Keratinocyte (primary cell): ENCODE results near the gene AGPS. TPM values are rescaled to one million over a fixed set of nuclear protein-coding genes. Genes with fewer than 3 reads are reported as not detected.

Source experiments
- DNase-seq: peaks from one replicate; pipeline ENCODE4 v3.0.0-alpha.2; 2011; ENCODE audit warnings: low read depth, missing footprints, low spot score
- FAIRE-seq: peaks from 2 replicates; lab custom pipeline; 2011; peaks lifted over from hg19 to GRCh38; lab: Jason Lieb, UNC
- H2AFZ ChIP-seq: 2 replicates; pipeline ENCODE4 v1.6.0; 2012; ENCODE audit warnings: low read length, control low read depth, inconsistent platforms; ENCODE audit not compliant: control insufficient read depth
- H3K27ac ChIP-seq: 2 replicates; pipeline ENCODE4 v1.5.1; 2011; ENCODE audit warnings: low read length; ENCODE audit not compliant: control insufficient read depth, insufficient read depth
- H3K27me3 ChIP-seq: 3 replicates; pipeline ENCODE4 v1.6.0; 2011; ENCODE audit warnings: low read length; ENCODE audit not compliant: control insufficient read depth, insufficient read depth; ENCODE audit errors: extremely low read depth
- H3K36me3 ChIP-seq, 2 experiments: 2 replicates in 1 of 2; 3 replicates in 1 of 2; pipeline ENCODE4 v1.5.1; 2011; ENCODE audit warnings: low read length in 2 of 2, mild to moderate bottlenecking in 1 of 2; ENCODE audit not compliant: control insufficient read depth in 2 of 2, insufficient read depth in 2 of 2; ENCODE audit errors: extremely low read depth in 1 of 2
- H3K4me1 ChIP-seq: 3 replicates; pipeline ENCODE4 v1.5.1; 2011; ENCODE audit warnings: low read length; ENCODE audit not compliant: control insufficient read depth, insufficient read depth; ENCODE audit errors: extremely low read depth
- H3K4me2 ChIP-seq: 3 replicates; pipeline ENCODE4 v1.6.0; 2011; ENCODE audit warnings: low read depth, low read length; ENCODE audit not compliant: control insufficient read depth, insufficient read depth; ENCODE audit errors: extremely low read depth
- H3K4me3 ChIP-seq, 3 experiments: fragments of 200-600 bp in 1 of 3; sonication (generic) in 1 of 3; 2 replicates in 2 of 3; 3 replicates in 1 of 3; pipeline ENCODE4 v1.5.1; 2011 to 2016; ENCODE audit warnings: low read length in 3 of 3, mild to moderate bottlenecking in 3 of 3, control low read depth in 2 of 3, inconsistent platforms in 1 of 3, low read depth in 1 of 3, mixed read lengths in 1 of 3, mixed run types in 1 of 3, moderate library complexity in 1 of 3; ENCODE audit not compliant: control insufficient read depth in 2 of 3, insufficient read depth in 2 of 3; ENCODE audit errors: extremely low read depth in 1 of 3
- H3K79me2 ChIP-seq: 2 replicates; pipeline ENCODE4 v1.6.0; 2012; ENCODE audit warnings: low read length; ENCODE audit not compliant: control insufficient read depth, insufficient read depth
- H3K9ac ChIP-seq: 3 replicates; pipeline ENCODE4 v1.6.0; 2011; ENCODE audit warnings: low read length; ENCODE audit not compliant: control insufficient read depth, insufficient read depth; ENCODE audit errors: extremely low read depth
- H3K9me1 ChIP-seq: 3 replicates; pipeline ENCODE4 v1.6.0; 2011; ENCODE audit warnings: low read length; ENCODE audit not compliant: control insufficient read depth, insufficient read depth; ENCODE audit errors: extremely low read depth
- H3K9me3 ChIP-seq: 2 replicates; pipeline ENCODE4 v1.5.1; 2012; ENCODE audit warnings: low read depth, low read length; ENCODE audit not compliant: control insufficient read depth
- H4K20me1 ChIP-seq: 3 replicates; pipeline ENCODE4 v1.6.0; 2011; ENCODE audit warnings: low read length; ENCODE audit not compliant: control insufficient read depth, insufficient read depth; ENCODE audit errors: extremely low read depth
- CTCF ChIP-seq, 3 experiments: IDR thresholded peaks in 1 of 3; conservative IDR thresholded peaks in 1 of 3; optimal IDR thresholded peaks in 1 of 3; 2 replicates in 2 of 3; 3 replicates in 1 of 3; pipeline versions ENCODE3 to v1.5.1; 2011; ENCODE audit warnings: low read length in 3 of 3, mild to moderate bottlenecking in 3 of 3, moderate library complexity in 2 of 3, control low read depth in 1 of 3, inconsistent platforms in 1 of 3; ENCODE audit not compliant: insufficient read depth in 2 of 3; ENCODE audit errors: extremely low read depth in 1 of 3
- EZH2 ChIP-seq: IDR thresholded peaks from one replicate; pipeline ENCODE4 v1.6.1; 2012; ENCODE audit warnings: inconsistent platforms, mild to moderate bottlenecking, low read length, moderate library complexity
- dilution Hi-C: fragments of 300-500 bp; cut with MboI; formaldehyde crosslinking; loops from one replicate; pipeline ENCODE4 v1.7.0; 2020; ENCODE audit warnings: low sequenced_read_pairs; ENCODE audit not compliant: extremely low pct_ligation_motif_present
- polyA plus RNA-seq, 5 experiments: library from polyadenylated mRNA; depleted of rRNA in 3 of 5; stranded (reverse) in 3 of 5; stranded (forward) in 1 of 5; unstranded in 1 of 5; fragments of >200 nt; gene quantifications; 1 replicate in 1 of 5; 2 replicates in 3 of 5; 3 replicates in 1 of 5; pipeline versions ENCODE4 v1.2.1 to v1.2.3, GENCODE V29; 2011 to 2012; ENCODE audit warnings: missing spikeins in 2 of 5, low read depth in 1 of 5, low replicate concordance in 1 of 5

The AGPS gene
- polyA plus RNA-seq, 1 donor (not counting 4 experiments of a cell fraction or from before 2014, with no cell fraction given) = 28.0 TPM

DNA sequence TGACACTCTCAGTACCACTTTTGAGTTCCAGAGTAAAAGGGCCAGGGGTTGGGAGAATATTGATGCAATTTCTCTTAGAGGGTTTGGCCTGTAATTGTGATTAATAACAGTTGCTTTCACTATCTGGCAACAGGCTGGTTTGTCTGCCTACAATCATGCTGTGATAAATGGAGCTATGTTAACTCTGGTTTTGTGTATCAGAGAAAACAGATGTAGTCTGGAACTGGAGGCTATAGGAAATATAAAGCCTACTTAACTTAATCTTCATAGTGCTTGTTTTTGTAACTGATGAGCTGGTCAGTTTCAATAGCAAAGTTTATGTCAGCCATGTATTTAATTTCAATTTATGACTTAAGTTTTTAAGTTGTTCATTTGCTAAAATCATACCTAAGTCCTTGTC is 138.0 kb downstream of the AGPS start:
- dilution Hi-C loops = no loop called here
- H3K27me3 ChIP-seq = no peaks in the 10 kb centered on the region
- FAIRE-seq = no peak
- H3K9ac ChIP-seq = no peak overlapping the region
- no peaks in the 10 kb centered on the region for H3K9me3 ChIP-seq
- H2AFZ ChIP-seq = no peak overlapping the region
- H3K4me2 ChIP-seq = no peak overlapping the region
- no peak overlapping the region for H3K4me3 ChIP-seq
- H4K20me1 ChIP-seq = no peaks in the 10 kb centered on the region
- TF ChIP-seq EZH2 (no peak), CTCF (optimal IDR thresholded peaks at IDR 0.05 in 1 of 3, IDR thresholded peaks at IDR 0.05 in 1 of 3, conservative IDR thresholded peaks at IDR 0.05 in 1 of 3; ENCODE audit: extremely low read depth in 1 of 3, insufficient read depth in 2 of 3, low read length in 3 of 3) (no peak)
- H3K9me1 ChIP-seq = no peaks in the 10 kb centered on the region
- no peak for DNase-seq
- H3K4me1 ChIP-seq = no peaks in the 10 kb centered on the region
- no peaks in the 10 kb centered on the region for H3K36me3 ChIP-seq
- H3K27ac ChIP-seq = no peak overlapping the region
- H3K79me2 ChIP-seq = no peaks in the 10 kb centered on the region

DNA sequence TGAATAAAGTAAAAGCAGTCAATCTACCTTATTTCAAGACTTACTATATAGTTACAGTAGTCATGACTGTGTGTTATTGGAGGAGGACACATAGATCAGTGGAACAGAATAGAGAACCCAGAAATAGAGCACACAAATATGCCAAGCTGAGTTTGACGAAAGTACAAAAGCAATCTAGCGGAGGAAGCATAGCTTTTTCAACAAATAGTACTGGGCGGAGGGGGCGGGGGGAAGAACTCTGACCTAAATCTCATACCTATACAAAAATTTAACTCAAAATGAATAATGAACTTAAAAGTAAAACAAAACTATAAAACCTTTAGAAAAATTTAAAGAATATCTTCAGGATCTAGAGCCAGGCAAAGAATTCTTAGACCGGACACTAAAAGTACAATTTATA is 139.1 kb downstream of the AGPS start:
- TF ChIP-seq CTCF (optimal IDR thresholded peaks at IDR 0.05 in 1 of 3, IDR thresholded peaks at IDR 0.05 in 1 of 3, conservative IDR thresholded peaks at IDR 0.05 in 1 of 3; ENCODE audit: extremely low read depth in 1 of 3, insufficient read depth in 2 of 3, low read length in 3 of 3) (no peak), EZH2 (no peak)
- dilution Hi-C loops = no loop called here
- DNase-seq = no peak

More for the DNA sequence above, 139.1 kb downstream of the AGPS start:
- no peak for FAIRE-seq
- H3K9me3 ChIP-seq = no peaks in the 10 kb centered on the region
- no peak overlapping the region for H3K9ac ChIP-seq
- no peak overlapping the region for H3K27ac ChIP-seq
- H3K4me1 ChIP-seq = no peaks in the 10 kb centered on the region
- H3K4me3 ChIP-seq = no peak overlapping the region
- no peaks in the 10 kb centered on the region for H4K20me1 ChIP-seq
- H2AFZ ChIP-seq = no peak overlapping the region
- peaks cover 0 to 2% of the 10 kb centered on the region in 2 experiments for H3K36me3 ChIP-seq
- no peaks in the 10 kb centered on the region for H3K9me1 ChIP-seq
- no peaks in the 10 kb centered on the region for H3K27me3 ChIP-seq
- no peak overlapping the region for H3K4me2 ChIP-seq
- H3K79me2 ChIP-seq = no peaks in the 10 kb centered on the region
